Stimulated activated CD8-positive, alpha-beta memory T cell treated with anti-CD3 and anti-CD28 coated beads, Interleukin-7, amount 100 ng/mL, for 1 hour (primary cell): ENCODE data around the gene TP53.

Experiments
- DNase-seq, 2 donors: peaks; one replicate each; pipeline ENCODE4 v3.0.0-alpha.2; 2020; ENCODE audit warnings: low read depth in 2 of 2

TP53 gene

GRCh38 chr17:7687072-7687907 is at the start of gene TP53:
TSS of gene TP53 (minus strand) at chr17:7687490. CDS start at chr17:7676594, 10,896 bp downstream.
- peak; percentile 71 to 74 for DNase-seq

- DNase-seq, result no peak
Measured at GRCh38 chr17:7732981-7733539, 45.8 kb upstream of the TP53 start.

GRCh38 chr17:7729816-7730215 is 42.5 kb upstream of the TP53 start:
- no peak for DNase-seq

- no peak for DNase-seq
Measured at GRCh38 chr17:7727886-7728285, 40.6 kb upstream of the TP53 start.

- no peak for DNase-seq
Measured at GRCh38 chr17:7721612-7722011, 34.3 kb upstream of the TP53 start.

GRCh38 chr17:7720125-7720524 is 32.8 kb upstream of the TP53 start:
- no peak for DNase-seq

- DNase-seq, result no peak
Measured at GRCh38 chr17:7719661-7720060, 32.4 kb upstream of the TP53 start.

- DNase-seq, result no peak
Measured at GRCh38 chr17:7717756-7718350, 30.6 kb upstream of the TP53 start.

GRCh38 chr17:7716901-7717755 is 29.8 kb upstream of the TP53 start, which contains the start of gene DNAH2:
TSS of gene DNAH2 (plus strand) at chr17:7717744. CDS start at chr17:7719735, 1,991 bp downstream.
- DNase-seq, result no peak

- no peak for DNase-seq
Measured at GRCh38 chr17:7715936-7716886, 28.9 kb upstream of the TP53 start.

- no peak for DNase-seq
Measured at GRCh38 chr17:7714721-7715594, 27.7 kb upstream of the TP53 start.

- no peak for DNase-seq
Measured at GRCh38 chr17:7713782-7714181, 26.5 kb upstream of the TP53 start.

- no peak for DNase-seq
Measured at GRCh38 chr17:7712111-7712771, 25.0 kb upstream of the TP53 start.

GRCh38 chr17:7711051-7711755 is 23.9 kb upstream of the TP53 start:
- no peak for DNase-seq

GRCh38 chr17:7710301-7710700 is 23.0 kb upstream of the TP53 start:
- no peak for DNase-seq

- DNase-seq, result no peak
Measured at GRCh38 chr17:7709031-7709430, 21.7 kb upstream of the TP53 start.

GRCh38 chr17:7707858-7708750 is 20.8 kb upstream of the TP53 start:
- no peak for DNase-seq

GRCh38 chr17:7707446-7707845 is 20.2 kb upstream of the TP53 start:
- DNase-seq, result no peak
